NCI-H1092 treated with DMSO at 0.1 percent for 48 hours (cell line): ENCODE results near the gene GJA9.
"Not testable (repeated sequence)": the region's sequence is repeated elsewhere in the genome, so short reads cannot be mapped to it uniquely, and the experiment has no call there.

Source experiments
- DNase-seq: peaks from one replicate; lab custom pipeline; 2025; lab: John Stamatoyannopoulos, UW

Gene GJA9

DNA sequence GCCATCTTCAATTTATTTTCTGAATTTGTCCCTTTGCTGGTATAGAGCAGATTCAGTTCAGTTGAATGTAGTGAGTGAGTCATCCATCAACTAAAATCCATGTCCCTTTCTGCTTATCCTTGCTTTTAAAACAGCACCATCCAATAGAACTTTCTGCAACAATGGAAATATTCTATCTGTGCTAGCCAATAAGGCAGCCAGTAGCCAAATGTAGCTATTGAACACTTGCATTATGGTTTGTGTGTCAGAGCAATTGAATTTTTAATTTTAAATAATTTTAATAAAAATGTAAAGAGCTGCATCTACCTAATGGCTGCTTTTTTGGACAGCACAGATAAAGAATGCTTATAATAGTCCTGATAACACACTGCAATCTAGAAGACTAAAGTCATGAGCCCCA, at the start of gene GJA9:
Gene GJA9, minus strand, starts transcription at position 101 of the 400 bp plus-strand sequence. CDS start 5,489 bp downstream, outside the sequence.
- DNase-seq, result no peak

DNA sequence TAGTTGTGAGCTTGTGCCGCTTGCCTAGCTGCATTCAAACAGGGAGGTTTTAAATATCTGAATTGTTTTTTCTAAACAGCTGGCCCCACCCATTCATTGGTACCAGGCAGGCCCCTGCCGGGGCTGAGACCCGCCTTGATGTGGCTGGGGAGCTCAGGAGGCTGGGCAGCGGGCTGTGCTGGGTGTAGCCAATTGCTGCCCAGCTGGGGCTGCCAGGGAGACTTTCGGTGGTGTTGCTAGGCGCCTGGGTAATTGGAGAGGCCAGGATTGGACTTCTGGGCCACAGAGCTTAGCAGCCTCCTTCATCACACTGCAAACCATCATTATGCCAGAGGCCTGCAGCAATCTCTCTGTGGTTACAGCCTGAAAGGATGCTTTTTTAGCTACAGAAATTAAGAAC, 48.1 kb upstream of the GJA9 start:
- DNase-seq, result peak; percentile 31

DNA sequence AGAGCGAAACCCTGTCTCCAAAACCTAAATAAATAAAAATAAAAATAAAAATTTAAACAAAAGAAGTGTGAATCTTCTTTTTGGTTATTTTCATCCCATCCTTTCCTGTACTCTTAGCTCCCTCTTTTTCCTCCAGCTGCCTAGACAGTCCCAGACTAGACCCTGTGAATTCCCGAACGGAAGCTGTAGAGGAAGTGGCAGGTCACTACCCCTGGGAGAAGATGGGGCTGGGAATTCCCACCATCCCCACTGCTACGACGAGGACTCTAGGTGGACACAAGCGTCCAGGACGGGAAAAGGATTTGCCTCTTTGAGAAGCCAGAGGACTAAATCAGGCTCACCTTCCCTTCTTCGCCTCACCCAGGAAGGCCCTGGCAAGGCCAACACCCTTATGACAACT, 47.7 kb upstream of the GJA9 start:
- no peak for DNase-seq

DNA sequence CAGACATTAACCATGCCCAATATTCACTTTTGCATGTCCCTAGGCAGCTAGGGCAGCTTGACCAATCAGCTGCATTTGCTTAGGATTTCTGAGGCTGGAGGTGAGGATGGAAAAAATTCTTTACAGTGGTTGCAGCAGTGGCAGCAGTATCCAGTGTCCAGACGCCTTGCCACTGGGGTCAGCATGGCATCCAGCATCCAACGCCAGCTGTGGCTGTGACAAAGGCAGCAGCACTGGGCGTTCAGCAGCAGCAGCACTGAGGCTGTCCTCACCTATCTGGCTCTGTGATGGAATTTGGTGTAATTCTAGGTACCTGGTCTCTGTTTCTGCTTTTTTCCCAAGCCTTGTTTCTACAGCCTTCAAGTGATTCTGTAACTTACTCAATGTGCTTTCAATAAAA, 44.7 kb upstream of the GJA9 start:
- no peak for DNase-seq

GRCh38 chr1:38925391-38925790, 44.0 kb upstream of the GJA9 start:
- no peak for DNase-seq

GRCh38 chr1:38923607-38924006, 42.2 kb upstream of the GJA9 start:
- DNase-seq, result no peak

- no peak for DNase-seq
Observed at GRCh38 chr1:38919130-38919529, 37.7 kb upstream of the GJA9 start.

- no peak for DNase-seq
Observed at GRCh38 chr1:38918568-38918967, 37.2 kb upstream of the GJA9 start.

- no peak for DNase-seq
Observed at GRCh38 chr1:38917772-38918171, 36.4 kb upstream of the GJA9 start.

GRCh38 chr1:38917337-38917736, 36.0 kb upstream of the GJA9 start:
- DNase-seq, result no peak

DNA sequence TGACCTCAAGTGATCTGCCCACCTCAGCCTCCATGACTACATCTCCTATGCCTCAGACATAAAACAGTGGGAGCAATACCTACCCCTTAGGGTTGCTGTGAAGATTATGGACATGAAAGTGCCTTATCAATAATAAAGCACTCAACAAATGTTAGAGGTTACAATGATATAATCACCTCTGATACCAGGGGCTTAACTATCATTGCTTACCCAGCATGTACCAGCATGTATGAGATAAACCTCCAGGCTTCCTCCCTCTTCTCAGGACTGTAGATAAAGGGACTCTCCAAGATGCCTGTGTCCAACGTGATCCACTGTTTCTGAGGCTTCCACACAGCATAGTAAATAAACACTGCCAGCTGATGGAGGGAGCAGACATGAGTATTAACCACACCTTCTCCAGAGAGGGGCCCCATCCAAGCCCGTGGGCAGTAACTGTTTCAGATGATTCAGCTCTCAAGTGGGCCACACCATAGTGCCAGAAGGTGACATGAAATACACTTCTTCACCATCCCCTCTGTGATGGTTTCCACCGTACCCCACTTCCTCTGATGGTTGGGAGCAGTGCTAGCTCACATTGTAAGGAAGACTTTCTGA, 34.1 kb upstream of the GJA9 start:
- DNase-seq, result no peak

- DNase-seq, result not testable (repeated sequence)
Observed at GRCh38 chr1:38914908-38915307, 33.5 kb upstream of the GJA9 start.

DNA sequence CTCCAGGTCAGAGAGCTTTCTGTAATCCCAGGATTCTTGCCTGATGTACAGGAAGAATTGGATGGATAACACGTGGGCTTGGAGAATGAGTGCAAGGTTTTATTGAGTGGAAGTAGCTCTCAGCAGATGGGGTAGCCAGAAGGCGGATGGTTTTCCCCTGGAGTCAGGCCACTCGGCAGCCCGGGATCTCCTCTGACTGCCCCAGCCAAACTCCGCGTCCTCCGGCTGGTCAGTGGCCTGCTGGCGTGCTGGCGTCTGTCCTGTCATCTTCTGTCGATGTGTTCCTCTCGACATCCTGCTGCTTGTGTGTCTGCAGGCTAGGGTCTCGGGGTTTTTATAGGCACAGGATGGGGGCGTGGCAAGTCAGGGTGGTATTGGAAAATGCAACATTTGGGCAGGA, 27.4 kb upstream of the GJA9 start:
- DNase-seq, result no peak

DNA sequence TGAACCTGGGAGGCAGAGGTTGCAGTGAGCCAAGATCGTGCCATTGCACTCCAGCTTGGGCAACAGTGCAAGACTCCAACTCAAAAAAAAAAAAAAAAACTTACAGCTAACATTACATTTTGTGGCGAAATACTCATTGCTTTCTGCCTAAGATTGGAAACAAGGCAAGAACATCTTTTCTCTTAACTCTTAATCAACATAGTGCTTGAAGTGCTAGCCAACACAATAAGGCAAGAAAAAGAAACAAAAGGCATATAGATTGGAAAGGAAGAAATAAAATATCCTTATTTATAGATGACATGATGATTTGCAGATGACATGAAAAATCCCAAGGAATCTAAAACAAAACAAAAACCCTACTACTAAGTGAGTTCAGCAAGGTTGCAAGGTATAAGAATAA, 24.6 kb upstream of the GJA9 start:
- DNase-seq, result no peak

- DNase-seq, result no peak
Observed at GRCh38 chr1:38899560-38899959, 18.2 kb upstream of the GJA9 start.

DNA sequence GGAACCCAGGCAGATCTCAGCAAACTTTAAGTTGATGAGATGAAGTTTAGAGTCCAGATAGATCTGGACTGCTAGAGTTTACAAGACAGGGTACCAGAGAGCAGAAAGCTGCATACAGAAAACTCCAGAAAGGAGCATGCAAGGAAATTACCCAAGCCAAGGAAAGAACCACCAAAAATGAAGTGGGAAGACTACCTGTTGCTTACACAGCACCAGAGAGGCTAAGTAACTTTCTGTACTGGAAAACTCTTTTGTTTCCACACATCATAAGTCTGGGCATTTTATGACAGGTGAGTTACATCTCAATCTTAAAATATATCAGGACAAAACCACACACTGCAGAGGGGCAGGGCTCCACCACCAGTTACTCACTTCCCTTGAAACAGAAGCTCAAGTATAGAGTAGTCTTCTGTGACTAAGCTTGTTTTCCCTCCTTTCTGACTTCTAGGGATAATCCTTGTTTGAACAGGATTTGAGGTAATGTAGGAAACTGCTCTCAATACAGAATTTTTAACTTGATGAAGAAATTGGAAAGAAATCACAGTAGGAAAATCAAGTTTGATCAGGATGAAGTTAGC, 17.4 kb upstream of the GJA9 start:
- DNase-seq, result no peak

- no peak for DNase-seq
Observed at GRCh38 chr1:38896169-38896568, 14.8 kb upstream of the GJA9 start.

GRCh38 chr1:38892976-38893375, 11.6 kb upstream of the GJA9 start:
- no peak for DNase-seq

- DNase-seq, result no peak
Observed at GRCh38 chr1:38891753-38892152, 10.4 kb upstream of the GJA9 start.

GRCh38 chr1:38889589-38889988, 8.2 kb upstream of the GJA9 start:
- no peak for DNase-seq

GRCh38 chr1:38888423-38889333, 7.3 kb upstream of the GJA9 start:
- DNase-seq, result no peak

DNA sequence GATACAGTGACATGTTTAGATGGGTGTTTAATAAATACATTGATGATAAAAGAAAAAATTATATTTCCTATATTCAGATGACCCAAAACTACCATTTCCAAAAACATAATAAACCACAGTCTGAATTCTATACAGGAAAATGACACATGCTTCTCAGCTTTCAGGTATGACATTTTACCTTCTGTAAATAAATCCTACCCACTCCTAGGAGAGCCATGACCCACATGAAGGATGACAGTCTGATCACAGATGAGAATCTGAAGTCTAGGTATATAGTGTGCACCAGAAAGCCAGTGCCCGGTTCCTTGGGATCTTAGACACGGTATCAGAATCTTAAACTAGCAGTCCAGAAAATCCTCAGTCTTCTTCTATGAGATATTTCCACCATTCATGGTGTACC, 3.7 kb upstream of the GJA9 start:
- DNase-seq, result no peak

DNA sequence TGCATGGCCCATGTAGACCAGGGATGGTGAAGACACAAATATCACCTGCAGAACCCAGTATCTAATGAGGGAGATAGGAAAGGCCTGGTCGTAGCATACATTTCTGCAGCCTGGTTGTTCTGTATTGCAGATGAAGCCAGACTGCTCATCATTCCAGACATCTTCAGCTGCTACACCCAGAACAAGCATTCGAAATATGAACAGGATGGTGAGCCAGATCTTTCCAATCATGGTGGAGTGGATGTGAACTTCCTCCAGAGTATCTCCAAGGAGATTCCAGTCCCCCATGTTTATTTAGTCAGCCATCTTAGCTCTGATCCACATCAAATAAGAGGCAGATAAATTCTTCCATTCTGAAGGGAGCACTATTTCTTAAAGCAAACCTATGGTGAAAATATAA, 5.6 kb downstream of the GJA9 start:
- DNase-seq, result no peak
